ENCODE measurements around the gene BOK. TPM values are rescaled to one million over a fixed set of nuclear protein-coding genes. Genes with fewer than 3 reads are reported as not detected.

Gene BOK
- total RNA-seq, 1 experiment from 2014 or later: 6.6 TPM

GRCh38 chr2:241619597-241620418 lies 61.3 kb downstream of the BOK start:
- Histone ChIP-seq H3K9me3 (replicated peaks) (no peaks in the 10 kb centered on the region), H3K27me3 (no peaks in the 10 kb centered on the region), H3K4me1 (no peaks in the 10 kb centered on the region), H3K27ac (no peak overlapping the region), H3K36me3 (peaks cover 24% of the 10 kb centered on the region), H3K4me3 (no peak overlapping the region)
- DNase-seq: no peak

- Histone ChIP-seq H3K4me1 (no peaks in the 10 kb centered on the region), H3K4me3 (no peak overlapping the region), H3K9me3 (replicated peaks) (no peaks in the 10 kb centered on the region), H3K27ac (no peak overlapping the region), H3K36me3 (peaks cover 24% of the 10 kb centered on the region), H3K27me3 (no peaks in the 10 kb centered on the region)
- no peak for DNase-seq
Measured at GRCh38 chr2:241620419-241620769, 61.8 kb downstream of the BOK start.

Other genes with a start within 250 kb of the BOK start
- gene HDLBP, start 243.1 kb upstream of the BOK start, total RNA-seq (2014; rRNA removed; shearing (Covaris generic)): 522 and 557 TPM in 2 replicates
- gene SEPTIN2, start 242.8 kb upstream of the BOK start, total RNA-seq (2014; rRNA removed; shearing (Covaris generic)): 589 and 661 TPM in 2 replicates
- 68.6 and 69.6 TPM in 2 replicates for gene FARP2, start 202.5 kb upstream of the BOK start, total RNA-seq (2014; rRNA removed; shearing (Covaris generic))
- gene STK25, start 50.2 kb upstream of the BOK start, total RNA-seq (2014; rRNA removed; shearing (Covaris generic)): 132 and 171 TPM in 2 replicates
- 48.9 and 51.9 TPM in 2 replicates for gene THAP4, start 78.4 kb downstream of the BOK start, total RNA-seq (2014; rRNA removed; shearing (Covaris generic))
- 73.5 and 78.0 TPM in 2 replicates for gene ATG4B, start 78.9 kb downstream of the BOK start, total RNA-seq (2014; rRNA removed; shearing (Covaris generic))
- gene DTYMK, start 128.1 kb downstream of the BOK start, total RNA-seq (2014; rRNA removed; shearing (Covaris generic)): 113 and 121 TPM in 2 replicates
- 48.8 and 53.2 TPM in 2 replicates for gene ING5, start 143.3 kb downstream of the BOK start, total RNA-seq (2014; rRNA removed; shearing (Covaris generic))
- 4.3 and 5.1 TPM in 2 replicates for gene D2HGDH, start 175.9 kb downstream of the BOK start, total RNA-seq (2014; rRNA removed; shearing (Covaris generic))
- not detected in 2 replicates for gene GAL3ST2, start 218.1 kb downstream of the BOK start, total RNA-seq (2014; rRNA removed; shearing (Covaris generic))